ENCODE measurements around the gene COL12A1.
A peak's percentile ranks its signal among the peaks of the same experiment; 100 is the strongest.

The COL12A1 gene

GRCh38 chr6:75230484-75231325 is 24.9 kb upstream of the COL12A1 start:
- peak; percentile 46 for TF ChIP-seq CTCF (IDR thresholded peaks at IDR 0.05; ENCODE audit: insufficient read depth, low read length, poor library complexity, severe bottlenecking)
- Histone ChIP-seq H3K36me3 (ENCODE audit: control insufficient read depth, insufficient read depth, low read length) (no peaks in the 10 kb centered on the region), H3K4me3 (replicated peaks; ENCODE audit: low read depth, low read length) (no peak overlapping the region), H3K27me3 (replicated peaks; ENCODE audit: control insufficient read depth, insufficient read depth, low read length) (no peaks in the 10 kb centered on the region)
- no peak for DNase-seq (ENCODE audit: extremely low read depth, insufficient read length)

DNA sequence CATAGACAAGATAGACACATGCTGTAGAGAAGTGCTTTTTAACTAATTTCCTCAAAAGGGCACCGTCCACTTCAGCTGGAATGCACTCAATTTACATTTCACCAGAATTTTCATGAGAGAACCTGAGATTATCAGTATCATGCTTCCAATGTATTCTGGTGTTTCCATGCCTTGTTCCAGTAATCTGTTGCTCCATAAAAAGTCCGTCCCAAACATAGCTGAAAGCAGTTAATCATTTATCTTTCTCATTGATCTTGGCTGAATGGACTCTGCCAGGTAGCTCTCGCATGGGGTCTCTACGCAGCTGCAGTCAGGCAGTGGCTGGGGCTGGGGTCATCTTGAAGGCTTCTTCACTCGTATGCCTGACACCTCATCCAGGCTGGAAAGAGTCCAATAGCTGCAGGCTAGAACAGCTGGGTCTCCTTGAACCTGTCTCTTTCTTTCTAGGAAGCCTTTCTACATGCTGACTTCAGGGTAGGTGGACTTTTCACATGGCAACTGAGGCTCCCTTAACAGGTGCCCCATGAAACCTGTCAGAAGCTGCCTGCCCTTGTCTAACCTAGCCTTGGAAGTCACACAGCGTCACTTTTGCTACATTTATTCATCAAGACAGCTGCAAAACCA is 18.6 kb upstream of the COL12A1 start:
- no peak overlapping the region for H3K4me3 ChIP-seq (replicated peaks; ENCODE audit: low read depth, low read length)
- no peak for TF ChIP-seq CTCF (IDR thresholded peaks at IDR 0.05; ENCODE audit: insufficient read depth, low read length, poor library complexity, severe bottlenecking)
- H3K36me3 ChIP-seq (ENCODE audit: control insufficient read depth, insufficient read depth, low read length): no peaks in the 10 kb centered on the region
- H3K27me3 ChIP-seq (replicated peaks; ENCODE audit: control insufficient read depth, insufficient read depth, low read length): no peaks in the 10 kb centered on the region
- DNase-seq (ENCODE audit: extremely low read depth, insufficient read length): no peak

DNA sequence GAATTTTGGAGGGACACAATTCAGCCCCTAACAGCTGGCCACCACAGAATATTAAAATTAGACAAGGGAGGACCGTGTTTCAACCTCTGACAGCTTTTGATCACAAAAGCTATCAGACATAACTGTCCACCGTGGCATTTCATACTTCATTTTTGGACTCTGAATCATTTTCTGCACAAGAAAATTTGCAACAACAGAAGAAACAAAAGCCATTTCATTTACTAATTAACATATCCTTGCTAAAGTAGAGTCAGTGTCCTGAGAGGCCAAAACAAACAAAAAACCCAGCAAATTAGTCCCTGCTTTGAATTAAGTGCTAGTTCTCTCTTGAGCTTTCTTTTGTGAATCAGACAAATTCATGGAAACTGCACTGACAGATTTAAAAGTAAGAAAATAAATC is 17.6 kb upstream of the COL12A1 start:
- no peaks in the 10 kb centered on the region for H3K36me3 ChIP-seq (ENCODE audit: control insufficient read depth, insufficient read depth, low read length)
- TF ChIP-seq CTCF (IDR thresholded peaks at IDR 0.05; ENCODE audit: insufficient read depth, low read length, poor library complexity, severe bottlenecking): no peak
- no peak overlapping the region for H3K4me3 ChIP-seq (replicated peaks; ENCODE audit: low read depth, low read length)
- no peaks in the 10 kb centered on the region for H3K27me3 ChIP-seq (replicated peaks; ENCODE audit: control insufficient read depth, insufficient read depth, low read length)
- DNase-seq (ENCODE audit: extremely low read depth, insufficient read length): no peak

DNA sequence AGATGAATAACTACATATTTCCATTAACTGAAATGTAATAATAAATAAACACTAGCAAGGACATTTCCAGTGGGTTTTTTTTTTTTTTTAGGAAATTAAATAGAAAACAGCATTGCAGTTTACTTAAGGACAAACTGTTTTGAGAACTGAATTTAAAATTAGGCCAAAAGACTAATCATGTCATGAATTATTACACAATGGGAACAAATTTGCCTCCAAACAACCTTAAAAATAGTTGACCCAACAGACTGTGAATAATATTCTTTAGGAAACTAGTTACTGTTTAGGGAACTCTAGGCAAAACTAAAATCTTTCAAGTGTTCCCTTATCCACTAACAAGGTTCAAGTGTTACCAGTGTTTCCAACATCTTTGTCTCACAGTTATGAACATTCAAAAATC is 16.4 kb upstream of the COL12A1 start:
- Histone ChIP-seq H3K27me3 (replicated peaks; ENCODE audit: control insufficient read depth, insufficient read depth, low read length) (no peaks in the 10 kb centered on the region), H3K36me3 (ENCODE audit: control insufficient read depth, insufficient read depth, low read length) (no peaks in the 10 kb centered on the region), H3K4me3 (replicated peaks; ENCODE audit: low read depth, low read length) (no peak overlapping the region)
- DNase-seq (ENCODE audit: extremely low read depth, insufficient read length): no peak
- no peak for TF ChIP-seq CTCF (IDR thresholded peaks at IDR 0.05; ENCODE audit: insufficient read depth, low read length, poor library complexity, severe bottlenecking)

- H3K4me3 ChIP-seq (replicated peaks; ENCODE audit: low read depth, low read length): no peak overlapping the region
- no peak for DNase-seq (ENCODE audit: extremely low read depth, insufficient read length)
- H3K27me3 ChIP-seq (replicated peaks; ENCODE audit: control insufficient read depth, insufficient read depth, low read length): no peaks in the 10 kb centered on the region
- H3K36me3 ChIP-seq (ENCODE audit: control insufficient read depth, insufficient read depth, low read length): no peaks in the 10 kb centered on the region
- TF ChIP-seq CTCF (IDR thresholded peaks at IDR 0.05; ENCODE audit: insufficient read depth, low read length, poor library complexity, severe bottlenecking): no peak
These were observed 15.3 kb upstream of the COL12A1 start for GRCh38 chr6:75221116-75221515.
